Mucosa of rectum (tissue), 2 donors: ENCODE data around the gene CCNK.

Experiments
- H3K27ac ChIP-seq, 2 donors: one replicate each; pipeline ENCODE4 v1.7.0; 2013; ENCODE audit warnings: inconsistent platforms in 2 of 2, low read depth in 2 of 2, low read length in 2 of 2
- H3K27me3 ChIP-seq, 2 donors: one replicate each; pipeline ENCODE4 v1.7.0; 2013; ENCODE audit warnings: low read length in 2 of 2; ENCODE audit not compliant: control insufficient read depth in 2 of 2, insufficient read depth in 2 of 2
- H3K36me3 ChIP-seq, 2 donors: one replicate each; pipeline ENCODE4 v1.7.0; 2013; ENCODE audit warnings: low read length in 2 of 2; ENCODE audit not compliant: control insufficient read depth in 2 of 2, insufficient read depth in 2 of 2
- H3K4me1 ChIP-seq, 2 donors: one replicate each; pipeline ENCODE4 v1.7.0; 2013; ENCODE audit warnings: low read length in 2 of 2, mild to moderate bottlenecking in 1 of 2; ENCODE audit not compliant: control insufficient read depth in 2 of 2, insufficient read depth in 2 of 2
- H3K4me3 ChIP-seq, 2 donors: one replicate each; pipeline ENCODE4 v1.7.0; 2013; ENCODE audit warnings: low read length in 2 of 2
- H3K9ac ChIP-seq, 2 donors: one replicate each; pipeline ENCODE4 v1.7.0; 2013; ENCODE audit warnings: low read length in 2 of 2, low read depth in 1 of 2, mild to moderate bottlenecking in 1 of 2
- H3K9me3 ChIP-seq, 2 donors: one replicate each; pipeline ENCODE4 v1.7.0; 2013; ENCODE audit warnings: low read length in 2 of 2; ENCODE audit not compliant: control insufficient read depth in 2 of 2
- donor health status: healthy.
- donor health status: Normal muscosa, but diverticular disease.

Gene CCNK

GRCh38 chr14:99550387-99550992, 69.3 kb downstream of the CCNK start:
- no peak overlapping the region for H3K27ac ChIP-seq
- H3K9me3 ChIP-seq: no peaks in the 10 kb centered on the region
- no peaks in the 10 kb centered on the region for H3K27me3 ChIP-seq
- no peak overlapping the region for H3K9ac ChIP-seq
- no peak overlapping the region for H3K4me3 ChIP-seq
- peaks cover 33 to 41% of the 10 kb centered on the region in 2 donors for H3K4me1 ChIP-seq
- H3K36me3 ChIP-seq: no peaks in the 10 kb centered on the region

GRCh38 chr14:99551034-99551922, 70.1 kb downstream of the CCNK start:
- no peak overlapping the region for H3K27ac ChIP-seq
- no peak overlapping the region for H3K9ac ChIP-seq
- H3K9me3 ChIP-seq: no peaks in the 10 kb centered on the region
- H3K27me3 ChIP-seq: no peaks in the 10 kb centered on the region
- peaks cover 34 to 46% of the 10 kb centered on the region in 2 donors for H3K4me1 ChIP-seq
- H3K4me3 ChIP-seq: no peak overlapping the region
- H3K36me3 ChIP-seq: no peaks in the 10 kb centered on the region

- Histone ChIP-seq H3K27ac (peak overlapping the region; percentile 48 to 63), H3K27me3 (no peaks in the 10 kb centered on the region), H3K4me1 (peaks cover 34 to 46% of the 10 kb centered on the region in 2 donors), H3K9ac (peak overlapping the region in 1 of 2 donors; percentile 28), H3K4me3 (no peak overlapping the region), H3K36me3 (no peaks in the 10 kb centered on the region), H3K9me3 (no peaks in the 10 kb centered on the region)
Observed at GRCh38 chr14:99552021-99552553, 70.9 kb downstream of the CCNK start.

GRCh38 chr14:99552572-99553216, 71.5 kb downstream of the CCNK start:
- Histone ChIP-seq H3K9me3 (no peaks in the 10 kb centered on the region), H3K27ac (peak overlapping the region; percentile 48 to 52), H3K9ac (peak overlapping the region in 1 of 2 donors; percentile 14), H3K4me3 (no peak overlapping the region), H3K27me3 (no peaks in the 10 kb centered on the region), H3K4me1 (peaks cover 34 to 46% of the 10 kb centered on the region in 2 donors), H3K36me3 (no peaks in the 10 kb centered on the region)

- H3K27me3 ChIP-seq: no peaks in the 10 kb centered on the region
- peak overlapping the region in 1 of 2 donors; percentile 34 for H3K9ac ChIP-seq
- no peak overlapping the region for H3K4me3 ChIP-seq
- H3K27ac ChIP-seq: peak overlapping the region; percentile 65 to 67
- no peaks in the 10 kb centered on the region for H3K9me3 ChIP-seq
- H3K36me3 ChIP-seq: no peaks in the 10 kb centered on the region
- H3K4me1 ChIP-seq: peaks cover 34 to 46% of the 10 kb centered on the region in 2 donors
Observed at GRCh38 chr14:99554184-99554583, 73.0 kb downstream of the CCNK start.

GRCh38 chr14:99554757-99555531, 73.7 kb downstream of the CCNK start:
- Histone ChIP-seq H3K27ac (peak overlapping the region; percentile 65 to 67), H3K27me3 (no peaks in the 10 kb centered on the region), H3K9ac (peak overlapping the region in 1 of 2 donors; percentile 34)

GRCh38 chr14:99556134-99556791, 75.1 kb downstream of the CCNK start:
- Histone ChIP-seq H3K27me3 (no peaks in the 10 kb centered on the region), H3K9me3 (no peaks in the 10 kb centered on the region)

More at GRCh38 chr14:99554757-99555531, 73.7 kb downstream of the CCNK start:
- H3K9me3 ChIP-seq: no peaks in the 10 kb centered on the region
- no peaks in the 10 kb centered on the region for H3K36me3 ChIP-seq
- H3K4me3 ChIP-seq: no peak overlapping the region
- peaks cover 34 to 46% of the 10 kb centered on the region in 2 donors for H3K4me1 ChIP-seq

GRCh38 chr14:99559286-99559990, 78.2 kb downstream of the CCNK start:
- H3K9me3 ChIP-seq: no peaks in the 10 kb centered on the region
- no peak overlapping the region for H3K4me3 ChIP-seq
- no peak overlapping the region for H3K27ac ChIP-seq
- H3K4me1 ChIP-seq: peaks cover 25 to 29% of the 10 kb centered on the region in 2 donors
- no peaks in the 10 kb centered on the region for H3K36me3 ChIP-seq
- H3K9ac ChIP-seq: no peak overlapping the region
- H3K27me3 ChIP-seq: no peaks in the 10 kb centered on the region

More at GRCh38 chr14:99556134-99556791, 75.1 kb downstream of the CCNK start:
- Histone ChIP-seq H3K36me3 (no peaks in the 10 kb centered on the region), H3K27ac (peak overlapping the region in 1 of 2 donors; percentile 67), H3K9ac (no peak overlapping the region), H3K4me1 (peaks cover 30 to 43% of the 10 kb centered on the region in 2 donors), H3K4me3 (no peak overlapping the region)
